ENCODE data around the gene PRR22. TPM values are rescaled to one million over a fixed set of nuclear protein-coding genes. Genes with fewer than 3 reads are reported as not detected.

Gene PRR22
- total RNA-seq, 1 experiment from 2014 or later: 13.5 TPM

GRCh38 chr19:5790559-5791520, 6.3 kb upstream of the PRR22 start, which contains the start of gene DUS3L:
TSS of gene DUS3L (minus strand) at chr19:5791163. CDS start at chr19:5791141, 22 bp downstream.
- ChIA-PET POLR2A (interaction anchor here (0.6 to 2.5 kb wide), 8 partner anchors 13 to 113 kb away, joined by 3 to 14 read pairs (median 6); partner anchors contain the start of genes CATSPERD, LONP1, NDUFA11 and NRTN), CTCF (interaction anchor here (0.7 to 5.5 kb wide), 4 partner anchors 13 to 104 kb away, joined by 4 to 49 read pairs (median 4); no protein-coding TSS in a partner anchor), RAD21 (ENCODE audit: low non-redundant PET in 1 of 2, low total read pairs in 2 of 2, uncharacterized antibody in 2 of 2, unreplicated experiment in 2 of 2) (no interaction called here)
- Histone ChIP-seq H3K9me3 (ENCODE audit: control insufficient read depth in 1 of 2, insufficient read depth in 1 of 2, low read depth in 1 of 2, low read length in 2 of 2) (no peaks in the 10 kb centered on the region), H2AFZ (ENCODE audit: low read depth, low read length, poor library complexity, severe bottlenecking) (no peak within 1 kb of the TSS), H3K9ac (ENCODE audit: low read length) (peak within 1 kb of the TSS; percentile 96), H3K4me3 (replicated peaks in 1 of 2; ENCODE audit: low read depth in 1 of 2, low read length in 2 of 2) (peak within 1 kb of the TSS; percentile 72 to 85), H4K20me1 (ENCODE audit: insufficient read depth) (no peaks in the 10 kb centered on the region; the same call in 1 of the 2 replicates), H3K27ac (ENCODE audit: low read depth, low read length) (peak within 1 kb of the TSS; percentile 96), H3K36me3 (ENCODE audit: control insufficient read depth in 1 of 2, insufficient read depth in 2 of 2, low read length in 2 of 2) (peaks cover 29 to 39% of the 10 kb centered on the region in 2 experiments; a peak in 3 of 4 replicates), H3K9me2 (ENCODE audit: insufficient read depth) (no peaks in the 10 kb centered on the region), H3K27me3 (ENCODE audit: insufficient read depth, low read length) (no peaks in the 10 kb centered on the region), H3K79me2 (ENCODE audit: insufficient read depth, low read length) (peaks cover 26% of the 10 kb centered on the region), H3K4me2 (ENCODE audit: low read length) (peak within 1 kb of the TSS; percentile 76), H3K4me1 (ENCODE audit: control insufficient read depth in 1 of 2, insufficient read depth in 2 of 2, low read length in 2 of 2) (peaks cover 9 to 22% of the 10 kb centered on the region in 2 experiments; a peak in 3 of 4 replicates)
- TSS peak; percentile 84 for BruUV-seq (replicated peaks)
- peak; percentile 97 for DNase-seq (ENCODE audit: low read depth, low spot score)
- peak; percentile 91 for ATAC-seq
- intact Hi-C loops (cut with micrococcal nuclease): loop anchor here (1.0 to 2.0 kb wide), 4 partner anchors 18 to 110 kb away; partner anchors contain the start of genes CATSPERD, HSD11B1L, LONP1 and MICOS13
- TF ChIP-seq TCF7L2 (IDR thresholded peaks at IDR 0.05; ENCODE audit: borderline replicate concordance, extremely low read depth, insufficient read depth, insufficient read length): peak; percentile 98
- peak; percentile 99 for TF ChIP-seq MAX (IDR thresholded peaks at IDR 0.05)
- peak; percentile 66; the same call in 1 of the 2 replicates for TF ChIP-seq ZFX (IDR thresholded peaks at IDR 0.05)
- no peak for TF ChIP-seq RAD21 (IDR thresholded peaks at IDR 0.05; ENCODE audit: low read depth)
- TF ChIP-seq POLR2AphosphoS5 (IDR thresholded peaks at IDR 0.05; ENCODE audit: low read depth, low read length): peak; percentile 81
- peak; percentile 97 for TF ChIP-seq POLR2A (IDR thresholded peaks at IDR 0.05; ENCODE audit: borderline replicate concordance, extremely low read depth, insufficient read depth, insufficient read length)
- peak; percentile 65 for TF ChIP-seq ZBTB33 (IDR thresholded peaks at IDR 0.05; ENCODE audit: extremely low read depth, insufficient replicate concordance, low read length)
- TF ChIP-seq EZH2 (IDR thresholded peaks at IDR 0.05): no peak
- TF ChIP-seq YY1 (IDR thresholded peaks at IDR 0.05; ENCODE audit: extremely low read depth, insufficient replicate concordance, low read depth, low read length): peak; percentile 54
- peak; percentile 82; the same call in 1 of the 2 replicates for TF ChIP-seq SIN3A (IDR thresholded peaks at IDR 0.05; ENCODE audit: low read depth)
- no peak for TF ChIP-seq CEBPB (IDR thresholded peaks at IDR 0.05; ENCODE audit: low read depth)
- no peak for TF ChIP-seq FOSL1 (IDR thresholded peaks at IDR 0.05; ENCODE audit: low read depth)
- peak; percentile 70 for TF ChIP-seq SP1 (IDR thresholded peaks at IDR 0.05; ENCODE audit: low read depth)
- TF ChIP-seq EGR1 (IDR thresholded peaks at IDR 0.05; ENCODE audit: low read depth): no peak
- no peak for TF ChIP-seq ZNF274 (IDR thresholded peaks at IDR 0.05; ENCODE audit: low read depth, low read length)
- no peak for TF ChIP-seq REST (IDR thresholded peaks at IDR 0.05; ENCODE audit: low read depth)
- 0 out of 2 replicates have a peak, but pooled peaks have one; percentile 74 for TF ChIP-seq CBX3 (IDR thresholded peaks at IDR 0.05; ENCODE audit: low read depth)
- TF ChIP-seq ATF3 (IDR thresholded peaks at IDR 0.05): no peak

All from HCT116 (cell line).